GM12874 (cell line): ENCODE results near the gene MSRB3.

Experiments used
- CTCF ChIP-seq: IDR thresholded peaks from 2 replicates; pipeline ENCODE4 v1.5.1; 2011; ENCODE audit warnings: low read depth, mild to moderate bottlenecking, control low read depth, low read length, moderate library complexity; ENCODE audit not compliant: insufficient read depth

MSRB3 gene

GRCh38 chr12:65339161-65339560 is 60.7 kb downstream of the MSRB3 start:
- TF ChIP-seq CTCF, result no peak

- TF ChIP-seq CTCF, result no peak
Observed at GRCh38 chr12:65343230-65343629, 64.7 kb downstream of the MSRB3 start.

- TF ChIP-seq CTCF, result no peak
Observed at GRCh38 chr12:65343801-65344200, 65.3 kb downstream of the MSRB3 start.

GRCh38 chr12:65355461-65355860 is 77.0 kb downstream of the MSRB3 start:
- no peak for TF ChIP-seq CTCF

- no peak for TF ChIP-seq CTCF
Observed at GRCh38 chr12:65362234-65363031, 84.0 kb downstream of the MSRB3 start.

GRCh38 chr12:65364046-65364445 is 85.6 kb downstream of the MSRB3 start:
- no peak for TF ChIP-seq CTCF

- no peak for TF ChIP-seq CTCF
Observed at GRCh38 chr12:65367396-65367795, 88.9 kb downstream of the MSRB3 start.
